Natural killer cell treated with Interleukin-12 subunit alpha and Interleukin-12 subunit beta and Interleukin-15 and Interleukin-18, amount 100 ng/mL, for 72 hours (primary cell): Measurements from ENCODE around the gene SYT2. TPM values are rescaled to one million over a fixed set of nuclear protein-coding genes. Genes with fewer than 3 reads are reported as not detected.
"Not testable (repeated sequence)": the region's sequence is repeated elsewhere in the genome, so short reads cannot be mapped to it uniquely, and the experiment has no call there.

ENCODE experiments used
- ATAC-seq, 2 donors: fragments of 150-1000 bp; cut with Tn5 transposase in 1 of 2; sonication (Bioruptor Pico), chemical (Tn5 transposase) in 1 of 2; 2 replicates each; pipeline ENCODE4 v1.10.0; 2021
- DNase-seq: peaks from one replicate; pipeline ENCODE4 v3.0.0; 2022; ENCODE audit warnings: low spot score
- H3K27ac Mint-ChIP-seq, 2 donors: 1 replicate in 1 of 2; 2 replicates in 1 of 2; pipeline ENCODE4 v1.8.0; 2022; ENCODE audit warnings: mixed read lengths in 2 of 2, mild to moderate bottlenecking in 1 of 2, moderate library complexity in 1 of 2
- H3K27me3 Mint-ChIP-seq, 2 donors: 1 replicate in 1 of 2; 2 replicates in 1 of 2; pipeline ENCODE4 v1.8.0; 2022; ENCODE audit warnings: mixed read lengths in 2 of 2
- H3K36me3 Mint-ChIP-seq: one replicate; pipeline ENCODE4 v1.8.0; 2022; ENCODE audit warnings: mixed read lengths
- H3K4me1 Mint-ChIP-seq, 2 donors: 1 replicate in 1 of 2; 2 replicates in 1 of 2; pipeline ENCODE4 v1.8.0; 2022; ENCODE audit warnings: low read depth in 2 of 2, mixed read lengths in 2 of 2, mild to moderate bottlenecking in 1 of 2
- H3K4me3 Mint-ChIP-seq: one replicate; pipeline ENCODE4 v1.8.0; 2022; ENCODE audit warnings: mixed read lengths
- H3K9me3 Mint-ChIP-seq: 2 replicates; pipeline ENCODE4 v1.8.0; 2022; ENCODE audit warnings: mixed read lengths
- total RNA-seq, 2 donors: library from RNA; stranded (reverse); gene quantifications; one replicate each; pipeline ENCODE4 v1.2.3, GENCODE V29; 2022

SYT2 gene
- total RNA-seq, 2 donors from 2014 or later = not detected

GRCh38 chr1:202561726-202562443 is 148.4 kb downstream of the SYT2 start:
- no peaks in the 10 kb centered on the region for H3K36me3 Mint-ChIP-seq
- H3K9me3 Mint-ChIP-seq = no peaks in the 10 kb centered on the region
- DNase-seq = no peak
- peaks cover 18 to 29% of the 10 kb centered on the region in 2 donors for H3K4me1 Mint-ChIP-seq
- no peaks in the 10 kb centered on the region for H3K27me3 Mint-ChIP-seq
- ATAC-seq = peak; percentile 76 to 83
- peak overlapping the region; percentile 20 for H3K4me3 Mint-ChIP-seq
- H3K27ac Mint-ChIP-seq = peak overlapping the region; percentile 13 to 23

GRCh38 chr1:202561240-202561639 is 149.0 kb downstream of the SYT2 start:
- no peaks in the 10 kb centered on the region for H3K36me3 Mint-ChIP-seq
- DNase-seq (no peak), ATAC-seq (no peak)
- H3K9me3 Mint-ChIP-seq = no peaks in the 10 kb centered on the region
- peaks cover 15 to 28% of the 10 kb centered on the region in 2 donors for H3K4me1 Mint-ChIP-seq
- H3K27ac Mint-ChIP-seq = peak overlapping the region; percentile 13 to 23
- no peaks in the 10 kb centered on the region for H3K27me3 Mint-ChIP-seq
- peak overlapping the region; percentile 20 for H3K4me3 Mint-ChIP-seq

DNA sequence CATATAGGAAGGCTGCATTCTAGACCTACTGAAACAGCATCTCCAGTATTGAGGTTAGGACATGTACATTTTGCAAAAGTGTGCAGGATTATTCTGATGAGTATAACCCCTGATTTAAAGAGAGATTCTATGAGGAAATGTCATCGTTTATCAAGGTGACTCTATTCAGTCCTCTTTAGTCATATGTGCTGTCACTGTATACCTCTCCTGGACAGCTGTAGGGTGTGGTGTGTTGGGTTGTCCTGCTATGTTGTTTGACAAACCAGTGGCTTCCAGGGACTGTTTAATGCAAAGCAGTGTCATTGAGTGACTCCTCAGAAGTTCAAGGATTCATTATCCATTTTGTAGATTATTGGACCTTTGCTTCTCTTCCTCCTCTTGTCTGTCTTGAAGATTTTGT is 152.6 kb downstream of the SYT2 start:
- ATAC-seq = not testable (repeated sequence)

DNA sequence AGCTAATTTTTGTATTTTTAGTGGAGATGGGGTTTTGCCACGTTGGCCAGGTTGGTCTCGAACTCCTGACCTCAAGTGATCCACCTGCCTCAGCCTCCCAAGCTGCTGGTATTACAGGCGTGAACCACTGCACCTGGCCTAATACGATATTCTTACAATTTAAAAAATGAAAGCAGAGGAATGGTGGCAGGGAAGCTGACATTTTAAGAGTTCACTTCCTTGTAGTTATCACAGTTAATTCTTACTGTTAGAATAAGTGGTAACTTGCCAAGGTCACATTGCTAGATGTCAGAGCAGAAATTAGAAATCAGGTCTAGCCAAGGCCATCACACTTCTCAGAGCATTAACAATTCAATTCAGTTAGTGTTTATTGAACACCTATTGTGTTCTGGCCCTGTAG is 154.2 kb downstream of the SYT2 start:
- not testable (repeated sequence) for H3K4me1 Mint-ChIP-seq, H3K27me3 Mint-ChIP-seq, ATAC-seq, DNase-seq, H3K36me3 Mint-ChIP-seq, H3K9me3 Mint-ChIP-seq, H3K27ac Mint-ChIP-seq, H3K4me3 Mint-ChIP-seq

More for the DNA sequence above, 152.6 kb downstream of the SYT2 start:
- not testable (repeated sequence) for H3K4me3 Mint-ChIP-seq, H3K9me3 Mint-ChIP-seq, H3K27me3 Mint-ChIP-seq, H3K4me1 Mint-ChIP-seq, H3K27ac Mint-ChIP-seq, DNase-seq, H3K36me3 Mint-ChIP-seq

DNA sequence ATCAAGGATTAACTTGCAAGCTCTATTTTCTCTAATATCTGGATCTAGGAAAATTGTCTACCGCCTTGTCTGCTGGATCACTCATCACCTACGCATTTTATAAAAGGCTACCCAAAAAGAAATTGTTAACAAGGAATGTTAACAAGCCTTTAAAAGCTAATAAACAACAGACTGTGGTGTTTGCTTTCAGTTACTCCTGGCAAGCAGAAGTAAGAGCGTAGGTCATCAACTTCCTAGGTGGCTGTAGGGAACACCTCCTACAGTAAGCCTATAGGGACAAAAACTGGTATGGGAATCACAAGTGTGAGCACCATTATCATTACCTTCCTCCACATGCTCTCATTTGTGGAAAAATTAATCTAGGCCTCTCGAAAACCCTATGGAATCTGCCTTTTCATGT is 155.6 kb downstream of the SYT2 start:
- ATAC-seq, H3K9me3 Mint-ChIP-seq, H3K4me1 Mint-ChIP-seq, DNase-seq, H3K4me3 Mint-ChIP-seq, H3K36me3 Mint-ChIP-seq, H3K27ac Mint-ChIP-seq, H3K27me3 Mint-ChIP-seq: not testable (repeated sequence)

DNA sequence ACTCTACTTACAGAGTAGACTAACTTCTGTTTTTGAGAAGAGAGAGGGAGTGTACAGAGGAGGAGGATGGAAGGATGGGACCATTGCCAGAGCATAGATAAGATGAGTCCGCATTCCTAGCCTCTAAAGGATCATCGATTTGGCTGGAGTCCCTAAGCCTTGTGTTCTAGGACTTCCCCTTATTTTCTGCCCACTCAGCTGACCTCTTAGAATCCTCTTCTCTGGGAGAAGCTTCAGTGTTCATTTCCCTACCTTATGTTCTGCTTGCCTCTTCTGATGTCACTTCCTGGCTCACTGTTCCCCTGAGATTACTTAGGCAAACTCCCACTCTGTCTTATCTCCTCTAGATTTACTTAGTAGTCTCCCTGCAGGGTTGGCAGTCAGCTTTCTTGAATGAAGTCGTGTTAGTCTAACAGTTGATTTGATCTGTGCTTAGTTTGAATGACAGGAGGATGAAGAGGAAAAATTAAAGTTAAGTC is 156.7 kb downstream of the SYT2 start:
- no peaks in the 10 kb centered on the region for H3K36me3 Mint-ChIP-seq
- ATAC-seq = no peak
- no peaks in the 10 kb centered on the region for H3K9me3 Mint-ChIP-seq
- no peak overlapping the region for H3K4me3 Mint-ChIP-seq
- H3K27me3 Mint-ChIP-seq = no peaks in the 10 kb centered on the region
- H3K4me1 Mint-ChIP-seq = no peaks in the 10 kb centered on the region
- no peak overlapping the region for H3K27ac Mint-ChIP-seq
- DNase-seq = no peak

DNA sequence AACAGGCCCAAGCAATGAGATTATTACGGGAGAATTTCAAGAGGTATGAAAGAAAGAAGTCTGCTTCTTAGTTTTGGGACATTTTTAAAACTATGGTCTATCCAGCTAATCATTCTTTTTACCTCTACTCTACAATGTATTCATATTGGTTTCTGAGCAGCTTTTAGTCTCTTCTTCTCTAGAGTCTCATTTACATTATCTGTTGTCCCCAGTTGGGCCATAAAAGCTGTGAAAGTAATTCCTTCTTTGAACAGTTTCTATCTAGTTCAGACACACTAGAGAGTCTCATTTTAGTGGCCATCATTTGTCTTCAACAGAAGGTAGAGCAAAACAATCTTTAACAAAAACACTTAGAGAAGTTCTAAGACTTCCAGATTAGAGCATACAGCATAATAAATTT is 157.2 kb downstream of the SYT2 start:
- H3K4me1 Mint-ChIP-seq, ATAC-seq, H3K27ac Mint-ChIP-seq, H3K36me3 Mint-ChIP-seq, DNase-seq, H3K27me3 Mint-ChIP-seq, H3K4me3 Mint-ChIP-seq, H3K9me3 Mint-ChIP-seq: not testable (repeated sequence)

DNA sequence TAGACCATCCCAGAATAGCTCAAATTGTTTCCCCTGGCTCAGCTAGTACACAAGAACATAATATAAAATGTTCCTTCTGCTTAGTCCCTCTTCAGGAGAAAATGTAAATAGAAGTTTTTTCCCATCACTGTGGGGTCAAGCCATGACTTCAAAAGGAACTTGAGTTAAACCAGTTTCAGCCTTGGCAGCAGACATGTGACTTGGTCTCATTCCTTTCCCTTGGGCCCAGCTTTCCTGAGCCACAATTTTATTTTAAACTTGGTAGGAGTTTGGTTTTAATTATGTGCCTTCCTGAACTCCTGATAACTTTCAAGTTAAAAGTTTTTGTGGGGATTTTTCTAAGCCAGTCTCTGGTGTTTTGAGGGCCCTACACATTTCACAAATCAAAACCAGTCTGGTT is 157.6 kb downstream of the SYT2 start:
- H3K27ac Mint-ChIP-seq, H3K27me3 Mint-ChIP-seq, H3K36me3 Mint-ChIP-seq, H3K4me3 Mint-ChIP-seq, DNase-seq, H3K4me1 Mint-ChIP-seq, H3K9me3 Mint-ChIP-seq, ATAC-seq: not testable (repeated sequence)

- ATAC-seq (no peak), DNase-seq (no peak)
- no peak overlapping the region for H3K4me3 Mint-ChIP-seq
- peaks cover 4 to 6% of the 10 kb centered on the region in 2 donors for H3K4me1 Mint-ChIP-seq
- no peaks in the 10 kb centered on the region for H3K36me3 Mint-ChIP-seq
- no peaks in the 10 kb centered on the region for H3K27me3 Mint-ChIP-seq
- H3K27ac Mint-ChIP-seq = no peak overlapping the region
- H3K9me3 Mint-ChIP-seq = no peaks in the 10 kb centered on the region
Measured at GRCh38 chr1:202551683-202552082, 158.6 kb downstream of the SYT2 start.

- peaks cover 16 to 21% of the 10 kb centered on the region in 2 donors for H3K4me1 Mint-ChIP-seq
- H3K9me3 Mint-ChIP-seq, DNase-seq, H3K4me3 Mint-ChIP-seq, ATAC-seq, H3K27me3 Mint-ChIP-seq, H3K36me3 Mint-ChIP-seq, H3K27ac Mint-ChIP-seq: not testable (repeated sequence)
Measured at GRCh38 chr1:202550088-202550487, 160.2 kb downstream of the SYT2 start.

GRCh38 chr1:202547215-202547614 is 163.0 kb downstream of the SYT2 start:
- DNase-seq = no peak
- Mint-ChIP-seq H3K4me1 (peaks cover 16 to 21% of the 10 kb centered on the region in 2 donors), H3K27me3 (no peaks in the 10 kb centered on the region), H3K27ac (no peak overlapping the region), H3K4me3 (peak overlapping the region; percentile 60), H3K36me3 (no peaks in the 10 kb centered on the region), H3K9me3 (no peaks in the 10 kb centered on the region)
- ATAC-seq = no peak

- not testable (repeated sequence) for H3K27ac Mint-ChIP-seq, H3K27me3 Mint-ChIP-seq, H3K9me3 Mint-ChIP-seq, H3K36me3 Mint-ChIP-seq, DNase-seq
- Mint-ChIP-seq H3K4me1 (peaks cover 16 to 21% of the 10 kb centered on the region in 2 donors), H3K4me3 (peak overlapping the region; percentile 60)
- ATAC-seq = peak in 1 of 2 donors; percentile 63
Measured at GRCh38 chr1:202546796-202547195, 163.5 kb downstream of the SYT2 start.

- Mint-ChIP-seq H3K27ac (peak overlapping the region in 1 of 2 donors; percentile 5), H3K4me3 (peak overlapping the region; percentile 60), H3K4me1 (peaks cover 16 to 21% of the 10 kb centered on the region in 2 donors)
- H3K27me3 Mint-ChIP-seq, H3K36me3 Mint-ChIP-seq, H3K9me3 Mint-ChIP-seq, DNase-seq: not testable (repeated sequence)
- ATAC-seq = peak; percentile 40 to 63
Measured at GRCh38 chr1:202546377-202546776, 163.9 kb downstream of the SYT2 start.

DNA sequence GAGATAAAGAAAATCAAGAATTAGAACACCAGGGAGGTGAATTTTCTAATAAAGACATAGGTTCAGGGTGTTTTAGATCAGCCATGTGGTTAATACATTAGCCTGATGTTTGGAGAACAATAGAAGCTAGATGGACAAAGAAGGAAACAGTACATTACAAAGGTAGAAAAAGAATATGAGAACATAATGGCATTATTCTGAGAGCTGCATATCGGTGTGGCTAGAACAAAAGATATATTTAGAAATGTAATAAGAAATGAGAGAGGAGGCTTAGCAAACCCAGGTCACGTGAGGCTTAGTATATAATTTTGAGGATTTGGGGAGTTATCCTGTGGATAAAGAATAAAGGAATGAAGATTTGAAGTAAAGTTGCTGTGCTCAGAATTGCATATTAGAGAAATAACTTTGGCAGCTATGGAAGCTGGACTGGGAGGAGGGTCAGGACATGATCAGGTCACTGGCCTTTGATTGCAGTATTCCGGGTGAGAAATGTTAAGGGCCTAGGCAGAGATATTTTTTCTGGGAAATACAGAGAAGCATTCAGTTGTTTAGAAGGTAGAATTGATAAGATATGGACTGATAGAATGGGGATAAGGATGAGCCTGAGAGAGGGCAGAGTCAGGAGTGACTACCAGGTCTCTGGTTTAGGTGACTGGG is 164.5 kb downstream of the SYT2 start:
- not testable (repeated sequence) for H3K27me3 Mint-ChIP-seq, H3K36me3 Mint-ChIP-seq, H3K9me3 Mint-ChIP-seq, DNase-seq, ATAC-seq
- Mint-ChIP-seq H3K4me1 (peaks cover 16 to 21% of the 10 kb centered on the region in 2 donors), H3K4me3 (peak overlapping the region; percentile 60), H3K27ac (peak overlapping the region in 1 of 2 donors; percentile 5)
